HG02852 (cell line): Measurements from ENCODE around the gene SLC49A4.

ENCODE experiments used
- ATAC-seq: cut with Tn5 transposase; IDR thresholded peaks from one replicate; pipeline ENCODE4 v1.9.1; 2021; ENCODE audit warnings: mild to moderate bottlenecking, moderate library complexity; ENCODE audit not compliant: unreplicated experiment

Gene SLC49A4

DNA sequence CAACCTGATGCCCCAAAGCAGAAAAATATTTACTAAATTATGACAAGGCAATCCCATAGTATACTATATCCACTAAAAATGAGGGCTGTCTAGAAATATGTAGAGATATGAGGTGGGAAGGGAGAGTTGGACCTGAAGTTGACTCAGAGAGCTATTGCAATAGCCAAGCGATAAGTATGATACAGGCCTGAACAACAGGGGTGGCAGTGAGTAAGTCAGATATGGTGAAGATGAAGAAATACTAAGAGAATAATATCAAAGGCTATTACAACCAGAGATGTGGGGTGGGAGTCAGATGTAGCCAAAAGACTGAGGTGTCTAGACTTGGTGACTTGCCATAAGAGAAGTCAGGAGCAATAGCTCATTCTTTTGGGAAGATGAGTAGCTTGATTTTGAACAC is 10.4 kb upstream of the SLC49A4 start:
- ATAC-seq: no peak

DNA sequence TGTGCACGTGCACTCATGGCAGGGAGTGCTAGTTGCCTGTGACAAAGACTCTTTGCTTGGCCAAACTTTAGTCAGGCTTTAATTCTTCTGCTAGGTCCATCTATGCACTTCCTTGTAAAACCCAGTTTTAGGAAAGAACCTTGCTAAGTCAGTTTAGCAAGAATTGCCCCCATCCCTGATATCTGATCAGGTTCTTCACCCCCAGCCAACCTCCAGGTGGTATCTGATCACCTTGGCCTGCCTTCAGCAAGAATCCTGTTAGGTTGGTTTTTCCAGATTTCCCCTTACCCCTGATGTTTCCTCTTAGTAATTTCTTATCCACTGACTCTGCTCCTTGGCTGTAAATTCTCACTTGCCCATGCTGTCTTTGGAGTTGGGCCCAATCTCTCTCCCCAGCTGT is 9.6 kb upstream of the SLC49A4 start:
- no peak for ATAC-seq

DNA sequence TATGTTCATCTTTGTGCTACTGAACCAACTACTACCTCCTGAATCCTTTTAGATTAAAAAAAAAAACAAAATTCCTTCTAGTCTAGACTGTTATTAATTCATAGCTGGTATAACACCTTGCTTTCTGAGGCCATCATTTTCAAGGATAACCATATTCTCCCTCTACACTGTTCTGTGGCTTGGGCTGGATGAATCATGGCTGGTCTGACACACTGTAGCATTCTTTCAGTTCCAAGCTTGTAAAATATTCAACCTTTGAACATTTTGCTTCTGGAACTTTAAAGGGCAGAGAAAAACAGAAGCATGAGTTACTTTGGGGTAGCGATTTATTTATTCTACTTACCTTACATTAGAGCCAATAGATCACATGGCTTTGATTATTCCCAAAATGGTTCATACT is 8.8 kb upstream of the SLC49A4 start:
- ATAC-seq: no peak

DNA sequence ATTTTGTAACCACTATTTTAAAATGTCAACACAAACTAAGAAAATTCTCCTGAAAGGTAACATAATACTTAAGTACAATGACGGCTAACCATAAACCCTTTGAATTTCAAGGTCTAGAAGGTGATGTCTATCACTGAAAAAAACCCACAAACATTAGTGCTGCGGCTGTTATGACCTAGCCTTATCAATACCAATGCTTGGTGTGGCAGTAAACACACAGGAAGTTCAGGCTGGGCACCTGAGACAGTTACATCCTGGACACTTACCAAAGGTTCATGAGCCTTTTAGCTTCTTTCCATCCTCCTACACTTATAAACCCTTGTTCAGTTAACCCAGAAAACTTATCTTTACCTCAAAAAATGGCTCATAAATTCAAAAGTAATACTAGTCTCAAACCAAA is 7.0 kb upstream of the SLC49A4 start:
- no peak for ATAC-seq

DNA sequence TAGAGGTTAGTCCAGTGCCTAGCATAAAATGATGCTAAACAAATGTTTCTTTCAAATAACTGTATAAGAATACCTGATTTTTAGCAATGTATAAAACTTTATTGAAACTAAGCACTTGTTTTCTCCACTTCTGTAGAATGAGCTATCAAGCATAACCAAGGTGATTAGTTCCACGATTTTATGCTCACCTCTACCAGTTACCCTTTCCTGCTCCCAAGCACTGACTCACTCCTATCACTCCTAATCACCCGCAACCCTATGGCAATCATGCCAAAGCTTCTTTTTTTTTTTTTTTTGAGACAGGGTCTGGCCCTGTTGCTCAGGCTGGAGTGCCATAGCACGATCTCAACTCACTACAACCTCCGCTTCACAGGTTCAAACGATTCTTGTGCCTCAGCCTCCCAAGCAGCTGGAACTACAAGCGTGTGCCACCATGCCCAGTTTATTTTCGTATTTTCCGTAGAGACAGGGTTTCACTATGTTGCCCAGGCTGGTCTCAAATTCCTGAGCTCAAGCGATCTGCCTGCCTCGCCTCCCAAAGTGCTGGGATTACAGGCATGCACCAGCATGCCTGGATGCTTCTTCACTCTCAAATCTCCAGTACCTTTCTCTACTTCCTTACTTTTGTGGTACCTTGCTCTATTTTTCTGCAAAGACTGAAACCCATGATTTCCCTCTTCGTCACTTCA is 5.1 kb upstream of the SLC49A4 start:
- ATAC-seq: no peak

DNA sequence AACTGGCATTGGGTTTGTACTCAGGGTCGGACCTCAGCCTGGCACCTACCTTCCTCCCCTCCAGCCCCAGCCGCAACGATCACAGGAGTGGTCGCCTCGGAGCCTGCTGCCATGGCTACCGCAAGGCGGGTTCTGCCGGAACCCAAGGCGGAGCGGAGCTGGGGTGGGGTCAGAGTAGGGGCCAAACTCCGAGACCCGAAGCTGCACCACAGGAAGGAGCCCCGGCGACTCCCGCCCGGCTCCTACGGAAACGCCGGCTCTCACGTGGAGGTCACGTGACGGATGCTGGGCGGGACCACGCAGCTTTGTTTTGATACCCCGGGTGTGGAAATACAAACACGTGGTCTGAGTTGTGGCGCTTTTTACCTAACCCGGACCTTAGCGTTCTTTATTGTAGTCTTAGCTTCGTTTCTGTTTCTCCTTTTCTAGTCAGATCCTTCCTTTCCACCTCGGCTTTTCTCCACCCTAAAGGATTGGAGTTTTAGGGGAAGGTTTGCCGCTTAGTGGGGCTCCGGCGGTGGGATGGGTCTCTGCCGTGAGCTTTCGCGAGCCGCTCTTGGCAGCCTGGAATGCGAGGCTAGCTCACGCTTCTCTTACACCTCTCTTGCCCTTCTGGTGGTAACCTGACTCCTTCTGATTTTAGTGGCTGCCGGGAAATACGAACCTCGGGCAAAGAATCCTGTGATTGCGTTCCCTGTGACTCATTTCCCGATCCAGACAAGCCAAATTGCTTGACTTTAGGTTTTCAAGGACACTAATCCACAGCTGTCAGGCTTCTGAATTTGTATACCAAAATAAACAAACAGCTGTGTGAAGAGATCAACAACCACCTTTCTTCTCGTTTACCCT is 1.1 kb upstream of the SLC49A4 start, which contains the start of gene HSPBAP1:
TSS of gene HSPBAP1 (minus strand) at position 264 of the 849 bp plus-strand sequence. CDS start at position 113, 151 bp downstream.
- ATAC-seq: peak; percentile 64

DNA sequence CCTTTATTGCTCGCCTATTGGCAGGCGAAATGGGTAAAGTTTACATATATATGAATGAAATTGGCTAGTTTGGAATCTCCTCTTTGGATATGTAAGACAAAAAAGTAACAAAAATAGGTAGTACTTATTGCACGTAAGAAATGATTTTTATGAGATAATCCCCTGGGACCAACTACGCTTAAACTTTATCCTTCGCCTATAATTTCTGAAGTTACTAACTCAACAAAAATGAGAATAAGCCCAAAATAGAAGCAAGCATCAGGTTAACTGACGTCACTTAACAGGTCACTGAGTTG is 438 bp upstream of the SLC49A4 start:
- ATAC-seq: no peak

DNA sequence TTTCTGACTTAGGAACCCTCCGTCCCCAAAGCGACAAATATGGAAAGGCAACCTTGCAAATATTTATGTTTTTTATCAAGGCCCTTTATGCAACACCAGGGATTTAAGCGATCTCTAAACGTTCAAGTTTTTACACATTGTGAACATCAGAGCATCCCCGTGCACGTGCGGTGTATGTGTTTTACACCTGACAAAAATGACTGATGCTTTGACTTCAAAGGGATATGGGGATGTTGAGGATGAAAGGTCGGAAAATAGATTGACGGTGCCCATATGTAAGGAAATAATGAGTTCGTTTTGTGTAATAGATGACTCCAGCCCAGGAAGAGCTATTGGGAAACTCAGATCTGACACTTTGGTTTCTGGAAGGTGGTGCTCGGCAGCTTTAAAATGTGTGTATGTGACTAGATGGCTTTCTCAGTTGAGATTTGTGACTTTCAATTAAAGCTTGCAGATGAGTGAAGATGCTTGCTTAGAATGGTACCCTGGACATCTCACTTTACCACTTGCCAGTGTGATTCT is 866 bp downstream of the SLC49A4 start:
- no peak for ATAC-seq

DNA sequence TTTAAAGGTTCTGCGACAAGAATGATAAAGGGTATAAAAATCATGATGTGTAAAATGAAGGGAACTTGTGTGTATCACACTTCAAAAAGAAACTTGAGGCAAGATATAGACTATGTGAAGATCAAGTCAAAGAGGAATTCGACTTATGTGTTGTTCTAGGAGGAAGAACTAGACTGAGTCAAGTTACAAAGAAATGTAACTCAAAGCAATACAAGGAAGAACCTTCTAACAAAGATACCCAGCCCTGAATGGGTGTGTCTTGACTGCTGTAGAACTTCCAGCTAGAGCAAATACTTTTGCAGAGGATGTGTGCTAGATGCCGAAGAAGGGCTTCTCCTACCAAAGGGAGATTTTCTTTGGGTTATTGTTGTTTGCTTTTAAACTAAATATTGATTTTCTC is 2.4 kb downstream of the SLC49A4 start:
- ATAC-seq: no peak

DNA sequence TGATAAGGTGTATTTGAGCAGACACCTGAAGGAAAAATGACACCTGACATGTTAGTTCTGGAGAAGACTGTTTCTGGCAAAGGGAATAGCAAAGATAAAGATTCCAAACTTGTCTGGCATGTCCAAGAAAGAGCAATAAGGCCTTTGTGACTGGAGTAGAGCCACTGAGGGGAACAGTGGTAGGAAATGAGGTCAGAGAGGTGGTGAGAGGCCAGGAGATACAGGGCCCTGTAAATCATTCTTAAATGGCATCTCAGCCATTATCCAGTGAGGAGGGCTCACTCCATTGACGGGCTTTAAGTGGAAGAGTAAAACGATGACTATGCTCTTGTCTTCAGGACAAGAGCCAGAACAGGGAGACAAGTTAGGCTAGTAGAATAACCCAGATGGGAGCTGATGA is 4.5 kb downstream of the SLC49A4 start:
- ATAC-seq: no peak

DNA sequence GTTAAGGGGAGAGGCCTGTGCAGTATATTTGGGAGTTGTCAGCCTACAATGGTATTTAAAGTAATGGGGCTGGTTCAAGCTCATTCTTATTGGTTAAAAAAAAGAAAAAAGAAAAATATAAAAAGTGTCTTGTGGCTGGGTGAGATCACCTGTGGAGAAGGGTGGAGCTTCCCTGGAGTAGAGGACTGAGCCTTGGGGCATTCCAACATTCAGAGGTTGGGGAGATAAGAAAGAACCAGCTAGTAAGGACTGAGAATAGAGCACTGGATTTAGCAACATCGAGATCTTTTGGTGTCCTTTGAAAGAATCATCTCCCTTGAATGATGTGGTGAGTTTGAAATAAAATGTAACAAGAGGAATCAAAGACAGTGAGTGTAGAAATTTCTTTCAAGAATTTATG is 5.2 kb downstream of the SLC49A4 start:
- no peak for ATAC-seq

DNA sequence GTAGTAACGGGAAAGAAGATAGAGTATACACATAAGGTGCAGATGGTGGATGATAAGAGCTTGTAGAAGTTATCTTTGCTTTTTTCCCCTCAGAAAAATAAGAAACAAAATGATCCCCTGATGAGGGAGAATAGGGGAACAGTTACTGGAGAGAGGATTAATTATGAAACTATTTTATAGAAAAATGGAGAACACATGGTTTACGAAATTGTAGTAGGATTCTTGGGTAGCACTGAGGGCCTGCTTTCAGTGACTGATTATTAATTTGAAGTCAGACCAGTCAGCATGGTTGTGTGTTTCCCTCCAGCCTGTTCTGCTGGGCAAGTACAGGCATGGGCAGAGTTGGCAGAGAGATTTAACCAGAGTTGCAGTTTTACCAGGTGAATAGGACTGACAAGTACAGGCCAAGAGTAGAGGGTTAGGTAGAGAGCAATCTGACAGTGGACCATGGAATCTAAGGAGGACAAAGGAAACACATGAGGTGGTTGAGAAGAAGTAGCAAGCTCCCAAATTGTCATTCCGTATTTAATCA is 5.9 kb downstream of the SLC49A4 start:
- no peak for ATAC-seq

DNA sequence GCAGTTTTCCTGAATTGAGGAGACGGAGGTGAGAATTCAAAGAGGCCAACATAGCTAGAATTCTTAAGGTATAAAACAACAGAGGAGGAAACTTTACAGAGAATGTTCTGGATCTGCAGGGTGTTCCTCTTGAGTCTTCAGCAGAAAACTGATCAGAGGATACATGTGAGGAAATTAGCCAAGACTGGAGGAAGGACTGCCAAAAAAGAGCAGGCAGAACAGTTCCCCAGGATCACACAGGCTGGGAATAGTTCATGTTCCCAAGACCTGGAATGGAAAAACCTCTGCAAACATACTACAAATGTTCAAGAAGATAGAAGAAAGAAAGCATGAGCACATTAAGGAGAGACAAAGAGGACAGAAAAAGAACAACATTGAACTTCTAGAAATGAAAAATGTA is 7.5 kb downstream of the SLC49A4 start:
- ATAC-seq: no peak

DNA sequence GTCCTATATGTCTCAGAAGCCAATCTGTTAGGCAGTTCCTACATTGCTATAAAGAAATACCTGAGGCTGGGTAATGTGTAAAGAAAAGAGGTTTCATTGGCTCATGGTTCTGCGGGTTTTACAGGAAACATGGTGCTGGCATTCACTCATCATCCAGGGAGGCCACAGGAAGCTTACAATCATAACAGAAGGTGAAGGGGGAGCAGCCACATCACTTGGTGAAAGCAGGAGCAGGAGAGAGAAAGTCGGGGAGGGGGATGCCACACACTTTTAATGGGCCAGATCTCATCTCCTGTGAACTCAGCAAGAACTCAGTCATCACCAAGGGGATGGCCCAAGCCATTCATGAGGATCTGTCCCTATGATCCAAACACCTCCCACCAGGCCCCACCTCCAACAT is 9.1 kb downstream of the SLC49A4 start:
- ATAC-seq: no peak

DNA sequence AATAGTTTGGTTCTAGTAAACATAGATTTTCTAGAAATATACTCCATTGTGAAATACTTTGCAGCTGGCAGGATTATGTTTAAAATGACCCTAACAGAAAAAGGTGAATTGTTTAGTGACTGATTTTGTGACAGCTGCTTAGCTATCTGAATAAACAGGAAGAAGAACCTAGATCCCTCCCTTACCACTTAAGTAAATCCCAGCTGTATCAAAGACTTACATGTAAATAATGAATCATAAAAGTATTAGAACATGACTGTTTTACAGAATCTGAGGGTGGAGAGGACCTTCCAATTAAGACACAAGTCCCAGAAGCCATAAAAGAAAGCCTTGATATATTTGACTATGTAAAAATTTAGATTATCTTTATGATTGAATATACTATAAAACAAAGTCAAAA is 15.9 kb downstream of the SLC49A4 start:
- ATAC-seq: no peak

DNA sequence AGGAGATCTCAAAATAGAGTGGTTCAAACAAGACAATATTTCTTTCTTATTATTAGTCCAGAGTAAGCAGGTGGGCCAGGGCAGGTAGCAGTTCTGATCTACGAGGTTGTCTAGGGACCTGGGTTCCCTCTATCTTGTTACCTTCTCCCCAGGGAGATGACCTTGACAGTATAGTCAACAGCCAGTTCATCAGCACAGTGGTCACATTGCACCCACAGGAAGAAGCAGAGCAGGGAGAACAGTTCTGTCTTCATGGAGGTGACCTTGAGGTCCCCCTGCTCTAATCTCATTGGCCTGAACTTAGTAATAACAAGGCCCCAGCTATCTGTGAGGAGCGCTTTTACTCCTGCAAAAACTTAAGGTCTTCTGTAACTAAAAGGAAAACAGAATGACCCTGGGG is 21.7 kb downstream of the SLC49A4 start:
- no peak for ATAC-seq

DNA sequence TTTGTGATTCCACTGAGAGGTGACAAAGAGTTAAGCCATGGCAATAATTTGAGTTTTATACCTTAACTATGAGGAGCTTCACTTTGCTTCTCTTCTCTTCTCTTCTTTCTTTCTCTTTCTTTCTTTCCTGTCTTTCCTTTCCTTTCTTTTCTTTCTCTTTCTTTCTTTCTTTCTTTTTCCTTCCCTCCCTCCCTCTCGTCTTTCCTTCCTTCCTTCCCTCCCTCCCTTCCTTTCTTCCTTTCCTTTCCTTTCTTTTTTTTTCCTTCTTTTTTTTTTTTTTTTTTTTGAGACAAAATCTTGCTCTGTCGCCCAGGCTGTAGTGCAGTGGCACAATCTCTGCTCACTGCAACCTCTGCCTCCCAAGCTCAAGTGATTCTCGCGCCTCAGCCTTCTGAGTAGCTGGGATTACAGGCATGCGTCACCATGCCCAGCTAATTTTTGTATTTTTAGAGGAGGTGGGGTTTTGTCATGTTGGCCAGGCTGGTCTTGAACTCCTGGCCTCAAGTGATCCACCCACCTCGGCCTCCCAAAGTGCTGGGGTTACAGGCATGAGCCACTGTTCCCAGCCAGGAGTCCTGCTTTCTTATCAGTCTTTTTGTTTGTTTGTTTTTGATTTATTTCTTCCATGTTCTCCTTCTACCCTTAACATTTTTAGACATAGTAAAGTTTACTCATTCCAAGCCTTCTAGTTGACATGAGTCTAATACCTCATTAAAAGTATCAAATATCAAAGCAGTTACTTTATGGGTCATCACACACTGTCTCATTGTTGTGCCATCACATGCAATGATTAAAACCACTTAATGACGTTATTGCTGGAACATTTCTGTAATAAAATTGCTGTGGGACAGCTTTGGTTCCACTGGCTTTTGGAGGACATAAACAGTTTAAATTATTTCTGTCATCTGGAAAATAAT is 29.9 kb downstream of the SLC49A4 start:
- no peak for ATAC-seq

DNA sequence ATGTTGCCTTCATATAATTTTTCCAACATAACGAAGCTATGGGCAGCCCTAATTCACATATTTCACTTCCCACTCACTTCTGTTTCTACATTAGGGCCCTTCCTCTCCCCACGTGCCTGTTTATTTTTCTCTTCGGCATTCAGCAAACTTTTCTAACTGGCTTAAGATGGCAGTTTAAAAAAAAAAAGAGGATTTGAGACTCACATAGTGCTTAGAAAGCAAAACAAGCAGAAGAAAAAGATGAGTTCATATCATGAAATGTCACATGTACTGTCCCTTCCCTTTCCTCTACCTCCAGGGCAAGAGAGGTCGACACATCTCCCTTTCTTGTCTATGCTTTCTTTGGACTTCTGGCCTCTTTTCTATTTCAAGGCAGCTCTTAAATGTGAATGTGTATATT is 30.6 kb downstream of the SLC49A4 start:
- ATAC-seq: no peak

DNA sequence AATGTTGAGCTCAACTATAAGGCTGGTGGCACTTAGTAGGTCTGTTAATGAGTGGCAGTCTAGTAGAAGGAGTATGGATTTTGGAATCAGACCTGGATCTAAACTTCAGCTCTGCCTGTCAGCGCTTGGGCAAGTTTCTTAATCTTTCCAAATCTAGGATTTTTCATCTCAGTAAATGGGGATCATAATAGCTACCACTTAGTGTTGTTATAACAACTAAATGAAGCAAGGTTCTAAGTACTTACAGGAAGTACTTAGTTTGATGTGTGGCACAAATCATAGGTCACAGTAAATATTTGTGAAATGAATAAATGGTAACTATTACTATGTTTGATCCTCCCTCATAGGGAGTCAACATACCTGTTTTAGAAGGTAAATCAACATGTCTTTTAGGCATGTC is 31.4 kb downstream of the SLC49A4 start:
- no peak for ATAC-seq

DNA sequence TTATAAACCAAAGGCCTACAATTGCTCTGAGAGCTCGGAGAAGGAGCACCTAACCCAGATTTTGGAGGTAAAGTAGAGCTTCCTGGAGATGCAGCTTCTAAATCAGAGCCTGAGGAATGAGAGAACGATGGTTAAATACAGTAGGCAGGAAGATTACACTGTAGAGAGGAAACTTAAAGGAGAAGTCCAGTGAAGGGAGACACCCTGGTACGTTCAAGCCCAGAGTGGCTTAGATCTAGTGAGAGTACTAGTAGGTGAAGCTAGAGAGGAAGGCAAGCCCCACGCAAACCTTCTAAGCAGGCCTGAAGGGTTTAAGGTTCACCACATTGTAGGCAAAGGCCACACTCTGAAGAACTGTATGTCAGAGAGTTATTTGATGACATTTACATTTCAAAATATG is 33.4 kb downstream of the SLC49A4 start:
- ATAC-seq: no peak

DNA sequence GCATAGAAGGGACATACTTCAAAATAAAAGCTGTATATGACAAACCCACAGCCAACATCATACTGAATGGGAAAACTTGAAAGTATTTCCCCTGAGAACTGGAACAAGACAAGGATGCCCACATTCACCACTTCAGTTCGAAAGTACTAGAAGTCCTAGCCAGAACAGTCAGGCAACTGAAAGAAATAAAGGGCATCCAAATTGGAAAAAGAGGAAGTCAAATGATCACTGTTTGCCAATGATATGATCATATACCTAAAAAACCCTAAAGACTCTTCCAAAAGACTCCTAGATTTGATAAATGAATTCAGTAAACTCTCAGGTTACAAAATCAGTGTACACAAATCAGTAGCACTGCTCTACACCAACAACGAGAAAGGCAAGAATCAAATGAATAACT is 40.7 kb downstream of the SLC49A4 start:
- ATAC-seq: no peak
